ENCODE measurements around the gene FBXO24. TPM values are rescaled to one million over a fixed set of nuclear protein-coding genes. Genes with fewer than 3 reads are reported as not detected.
A peak's percentile ranks its signal among the peaks of the same experiment; 100 is the strongest.

Gene FBXO24
- total and polyA plus RNA-seq, 9 of the 15 experiments (the other 6 are each of a cell fraction or from before 2014, with no cell fraction given), result 0.17 to 0.95 (median 0.50) TPM

- TF ChIP-seq ZFP36 (IDR thresholded peaks at IDR 0.05; ENCODE audit: low read depth, low read length, partially characterized antibody), result no peak
- TF ChIP-seq PML (IDR thresholded peaks at IDR 0.05; ENCODE audit: low read length), result 0 out of 2 replicates have a peak, but pooled peaks have one; percentile 19
- TF ChIP-seq PHF20 (IDR thresholded peaks at IDR 0.05; ENCODE audit: partially characterized antibody), result peak; percentile 79
- 0 out of 4 replicates have a peak, but pooled peaks of 1 of the 2 experiments have one; percentile 64 for TF ChIP-seq TEAD1 (CRISPR knock-in tag; IDR thresholded peaks at IDR 0.05)
- TF ChIP-seq ARHGAP35 (IDR thresholded peaks at IDR 0.05; ENCODE audit: partially characterized antibody), result peak; percentile 54
- TF ChIP-seq CREB3L1 (IDR thresholded peaks at IDR 0.05; ENCODE audit: borderline replicate concordance, low read depth), result no peak
- no peak for TF ChIP-seq ZNF449 (CRISPR knock-in tag; IDR thresholded peaks at IDR 0.05)
- no peak for TF ChIP-seq TCF3 (CRISPR knock-in tag; IDR thresholded peaks at IDR 0.05)
- TF ChIP-seq TRIM24 (IDR thresholded peaks at IDR 0.05), result peak in 1 of 2 experiments; percentile 72; a peak in 1 of 4 replicates
- TF ChIP-seq TARDBP (IDR thresholded peaks at IDR 0.05), result 0 out of 2 replicates have a peak, but pooled peaks have one; percentile 53
- peak; percentile 73 to 85; a peak in 2 of 4 replicates for TF ChIP-seq MLLT1 (IDR thresholded peaks at IDR 0.05)
- peak; percentile 69; the same call in 1 of the 2 replicates for TF ChIP-seq BCOR (IDR thresholded peaks at IDR 0.05)
- 0 out of 2 replicates have a peak, but pooled peaks have one; percentile 23 for TF ChIP-seq ZSCAN29 (IDR thresholded peaks at IDR 0.05)
- no peak for TF ChIP-seq SIN3A (IDR thresholded peaks at IDR 0.05; ENCODE audit: borderline replicate concordance in 2 of 2, control insufficient read depth in 1 of 2, low read depth in 2 of 2, low read length in 2 of 2)
- TF ChIP-seq ADNP (tag; IDR thresholded peaks at IDR 0.05), result no peak
- TF ChIP-seq MNT (conservative IDR thresholded peaks at IDR 0.05), result no peak
- no peak for TF ChIP-seq ZNF3 (CRISPR knock-in tag; IDR thresholded peaks at IDR 0.05)
- 0 out of 2 replicates have a peak, but pooled peaks have one; percentile 63 for TF ChIP-seq THRAP3 (IDR thresholded peaks at IDR 0.05; ENCODE audit: borderline replicate concordance)
- TF ChIP-seq SUPT5H (IDR thresholded peaks at IDR 0.05), result peak; percentile 73
- no peak for TF ChIP-seq THRA (IDR thresholded peaks at IDR 0.05)
- TF ChIP-seq ZNF347 (CRISPR knock-in tag; IDR thresholded peaks at IDR 0.05; ENCODE audit: low read depth), result no peak
- no peak for TF ChIP-seq POLR2AphosphoS2 (IDR thresholded peaks at IDR 0.05; ENCODE audit: low read length)
Measured at GRCh38 chr7:100580466-100581283, 5.5 kb upstream of the FBXO24 start (continued).
